ENCODE data around the gene NR1D2. TPM values are rescaled to one million over a fixed set of nuclear protein-coding genes. Genes with fewer than 3 reads are reported as not detected.
"Not testable (repeated sequence)": the region's sequence is repeated elsewhere in the genome, so short reads cannot be mapped to it uniquely, and the experiment has no call there.

Gene NR1D2
- total RNA-seq, 1 experiment from 2014 or later, result 23.9 TPM

DNA sequence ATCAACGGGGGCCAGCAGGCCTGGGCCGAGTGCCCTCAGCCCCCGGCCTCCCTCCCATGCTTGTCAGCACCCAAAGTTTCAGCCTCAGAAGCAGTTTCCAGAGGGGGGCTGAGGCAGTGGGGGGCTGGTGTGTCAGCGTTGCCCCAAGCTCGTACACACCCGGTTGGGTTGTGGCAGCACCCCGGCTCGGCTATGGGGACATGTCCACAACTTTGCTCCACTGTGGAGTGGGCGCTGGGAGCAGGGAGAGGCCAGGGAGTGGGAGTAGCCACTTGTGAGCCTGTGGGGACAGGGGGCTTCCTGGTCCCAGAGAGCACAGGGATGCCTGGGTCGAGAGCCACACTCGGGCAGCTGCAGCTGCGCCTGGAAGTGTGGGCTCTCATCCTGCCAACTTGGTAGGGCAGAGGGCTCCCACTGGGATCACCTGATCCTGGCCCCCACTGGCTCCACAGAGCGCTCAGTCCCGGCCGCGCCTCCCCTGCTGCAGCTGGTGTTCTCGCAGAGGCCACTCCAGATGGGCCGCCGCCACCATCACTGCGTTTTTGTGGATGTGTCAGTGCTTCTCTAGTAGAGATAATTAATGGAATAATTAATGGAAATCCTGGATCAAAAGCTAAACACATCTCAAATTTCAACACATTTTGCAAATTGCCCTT, 75.1 kb downstream of the NR1D2 start:
- no peaks in the 10 kb centered on the region for H3K9me3 Mint-ChIP-seq (ENCODE audit: unreplicated experiment)
- H3K27ac Mint-ChIP-seq (ENCODE audit: unreplicated experiment), result no peak overlapping the region
- BruUV-seq (replicated peaks), result no TSS peak
- H3K4me1 Mint-ChIP-seq (ENCODE audit: low read depth, unreplicated experiment), result no peaks in the 10 kb centered on the region
- no peaks in the 10 kb centered on the region for H3K9me3 ChIP-seq
- no peaks in the 10 kb centered on the region for H3K36me3 Mint-ChIP-seq (ENCODE audit: insufficient read depth, unreplicated experiment)
- TF ChIP-seq, protein P1, sequence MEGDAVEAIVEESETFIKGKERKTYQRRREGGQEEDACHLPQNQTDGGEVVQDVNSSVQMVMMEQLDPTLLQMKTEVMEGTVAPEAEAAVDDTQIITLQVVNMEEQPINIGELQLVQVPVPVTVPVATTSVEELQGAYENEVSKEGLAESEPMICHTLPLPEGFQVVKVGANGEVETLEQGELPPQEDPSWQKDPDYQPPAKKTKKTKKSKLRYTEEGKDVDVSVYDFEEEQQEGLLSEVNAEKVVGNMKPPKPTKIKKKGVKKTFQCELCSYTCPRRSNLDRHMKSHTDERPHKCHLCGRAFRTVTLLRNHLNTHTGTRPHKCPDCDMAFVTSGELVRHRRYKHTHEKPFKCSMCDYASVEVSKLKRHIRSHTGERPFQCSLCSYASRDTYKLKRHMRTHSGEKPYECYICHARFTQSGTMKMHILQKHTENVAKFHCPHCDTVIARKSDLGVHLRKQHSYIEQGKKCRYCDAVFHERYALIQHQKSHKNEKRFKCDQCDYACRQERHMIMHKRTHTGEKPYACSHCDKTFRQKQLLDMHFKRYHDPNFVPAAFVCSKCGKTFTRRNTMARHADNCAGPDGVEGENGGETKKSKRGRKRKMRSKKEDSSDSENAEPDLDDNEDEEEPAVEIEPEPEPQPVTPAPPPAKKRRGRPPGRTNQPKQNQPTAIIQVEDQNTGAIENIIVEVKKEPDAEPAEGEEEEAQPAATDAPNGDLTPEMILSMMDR (IDR thresholded peaks at IDR 0.05; ENCODE audit: insufficient read depth in 1 of 2, low read depth in 1 of 2, low read length in 1 of 2, severe bottlenecking in 1 of 2, unreplicated experiment in 1 of 2), result no peak
- H3K4me3 ChIP-seq (ENCODE audit: low read depth, low read length), result no peak overlapping the region
- no peaks in the 10 kb centered on the region for H3K27me3 ChIP-seq (replicated peaks; ENCODE audit: control insufficient read depth, insufficient read depth, low read length)
- intact Hi-C loops (cut with micrococcal nuclease; ENCODE audit: unreplicated experiment), result no loop called here
- no peaks in the 10 kb centered on the region for H3K4me1 ChIP-seq
- no peak for DNase-seq
- CTCF ChIA-PET, result no interaction called here
- no peak overlapping the region for H3K4me3 Mint-ChIP-seq (ENCODE audit: unreplicated experiment)
- no peaks in the 10 kb centered on the region for H3K36me3 ChIP-seq (ENCODE audit: control insufficient read depth, insufficient read depth, low read length)
- POLR2A ChIA-PET, result no interaction called here
- H3K27me3 Mint-ChIP-seq (ENCODE audit: insufficient read depth, unreplicated experiment), result peaks cover 9% of the 10 kb centered on the region

DNA sequence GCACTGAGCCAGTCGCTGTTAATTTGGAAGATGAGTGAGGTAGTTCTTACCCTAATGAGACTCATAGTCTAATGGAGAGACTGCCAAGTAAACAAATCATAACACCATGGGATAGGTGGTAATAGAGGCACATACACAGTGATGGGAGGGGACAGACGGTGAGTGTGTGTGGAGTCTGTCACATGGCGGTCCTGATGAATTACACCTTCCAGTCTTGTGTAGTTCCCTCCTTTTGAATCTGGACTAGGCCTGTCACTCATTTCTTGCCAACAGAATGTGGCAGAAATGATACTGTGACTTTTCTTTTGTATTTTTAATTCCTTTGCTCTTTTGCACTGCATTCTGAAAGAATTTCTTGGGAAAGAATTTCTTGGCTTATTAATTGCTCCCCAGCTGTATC, 78.1 kb downstream of the NR1D2 start:
- ChIA-PET CTCF (no interaction called here), POLR2A (no interaction called here)
- no peaks in the 10 kb centered on the region for H3K9me3 Mint-ChIP-seq (ENCODE audit: unreplicated experiment)
- no peaks in the 10 kb centered on the region for H3K4me1 Mint-ChIP-seq (ENCODE audit: low read depth, unreplicated experiment)
- intact Hi-C loops (cut with micrococcal nuclease; ENCODE audit: unreplicated experiment), result no loop called here
- TF ChIP-seq, protein P1 (IDR thresholded peaks at IDR 0.05; ENCODE audit: insufficient read depth in 1 of 2, low read depth in 1 of 2, low read length in 1 of 2, severe bottlenecking in 1 of 2, unreplicated experiment in 1 of 2), result no peak
- DNase-seq, result no peak
- H3K4me3 ChIP-seq (ENCODE audit: low read depth, low read length), result no peak overlapping the region
- no peaks in the 10 kb centered on the region for H3K36me3 Mint-ChIP-seq (ENCODE audit: insufficient read depth, unreplicated experiment)
- H3K4me3 Mint-ChIP-seq (ENCODE audit: unreplicated experiment), result no peak overlapping the region
- H3K27ac Mint-ChIP-seq (ENCODE audit: unreplicated experiment), result no peak overlapping the region
- H3K27me3 Mint-ChIP-seq (ENCODE audit: insufficient read depth, unreplicated experiment), result peaks cover 9% of the 10 kb centered on the region
- no TSS peak for BruUV-seq (replicated peaks)
- no peaks in the 10 kb centered on the region for H3K27me3 ChIP-seq (replicated peaks; ENCODE audit: control insufficient read depth, insufficient read depth, low read length)
- H3K4me1 ChIP-seq, result no peaks in the 10 kb centered on the region
- H3K9me3 ChIP-seq, result no peaks in the 10 kb centered on the region
- no peaks in the 10 kb centered on the region for H3K36me3 ChIP-seq (ENCODE audit: control insufficient read depth, insufficient read depth, low read length)

DNA sequence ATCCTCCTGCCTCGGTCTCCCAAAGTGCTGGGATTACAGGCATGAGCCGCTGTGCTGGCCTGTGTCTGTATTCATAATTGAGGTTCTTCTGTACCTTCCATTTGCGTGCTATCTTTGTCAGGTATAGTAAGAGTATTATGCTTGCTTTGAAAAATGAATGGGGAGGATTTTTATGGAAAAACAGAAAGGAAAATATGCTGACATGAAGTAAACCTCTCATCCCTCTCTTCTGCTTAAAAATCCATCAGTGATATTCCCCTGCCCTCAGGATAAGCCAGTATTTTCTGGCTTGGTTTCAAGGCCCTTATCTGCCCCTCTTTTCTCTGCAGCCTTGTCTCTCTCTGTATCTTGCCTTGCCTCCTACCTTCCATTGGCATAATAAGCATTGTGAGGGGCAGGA, 80.7 kb downstream of the NR1D2 start:
- ChIA-PET POLR2A (no interaction called here), CTCF (no interaction called here)
- intact Hi-C loops (cut with micrococcal nuclease; ENCODE audit: unreplicated experiment), result no loop called here
- peaks cover 9% of the 10 kb centered on the region for H3K27me3 Mint-ChIP-seq (ENCODE audit: insufficient read depth, unreplicated experiment)
- no peaks in the 10 kb centered on the region for H3K36me3 ChIP-seq (ENCODE audit: control insufficient read depth, insufficient read depth, low read length)
- no peaks in the 10 kb centered on the region for H3K36me3 Mint-ChIP-seq (ENCODE audit: insufficient read depth, unreplicated experiment)
- H3K4me3 ChIP-seq (ENCODE audit: low read depth, low read length), result no peak overlapping the region
- no peak for DNase-seq
- no TSS peak for BruUV-seq (replicated peaks)
- H3K27ac Mint-ChIP-seq (ENCODE audit: unreplicated experiment), result no peak overlapping the region
- H3K4me1 ChIP-seq, result no peaks in the 10 kb centered on the region
- H3K4me3 Mint-ChIP-seq (ENCODE audit: unreplicated experiment), result no peak overlapping the region
- TF ChIP-seq, protein P1 (IDR thresholded peaks at IDR 0.05; ENCODE audit: insufficient read depth in 1 of 2, low read depth in 1 of 2, low read length in 1 of 2, severe bottlenecking in 1 of 2, unreplicated experiment in 1 of 2), result no peak
- no peaks in the 10 kb centered on the region for H3K27me3 ChIP-seq (replicated peaks; ENCODE audit: control insufficient read depth, insufficient read depth, low read length)
- no peaks in the 10 kb centered on the region for H3K4me1 Mint-ChIP-seq (ENCODE audit: low read depth, unreplicated experiment)
- no peaks in the 10 kb centered on the region for H3K9me3 Mint-ChIP-seq (ENCODE audit: unreplicated experiment)
- H3K9me3 ChIP-seq, result no peaks in the 10 kb centered on the region

DNA sequence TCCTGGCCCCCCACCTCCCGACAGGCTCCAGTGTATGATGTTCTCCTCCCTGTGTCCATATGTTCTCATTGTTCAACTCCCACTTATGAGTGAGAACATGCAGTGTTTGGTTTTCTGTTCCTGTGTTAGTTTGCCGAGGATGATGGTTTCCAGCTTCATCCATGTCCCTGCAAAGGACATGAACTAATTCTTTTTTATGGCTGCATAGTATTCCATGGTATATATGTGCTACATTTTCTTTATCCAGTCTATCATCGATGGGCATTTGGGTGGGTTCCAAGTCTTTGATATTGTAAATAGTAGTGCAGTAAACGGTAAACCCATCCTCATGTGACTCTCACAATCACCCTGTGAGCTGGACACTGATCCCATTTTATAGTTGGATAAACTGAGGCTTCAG, 81.6 kb downstream of the NR1D2 start:
- peaks cover 12% of the 10 kb centered on the region for H3K27me3 Mint-ChIP-seq (ENCODE audit: insufficient read depth, unreplicated experiment)
- H3K27ac Mint-ChIP-seq (ENCODE audit: unreplicated experiment); H3K27me3 ChIP-seq (replicated peaks; ENCODE audit: control insufficient read depth, insufficient read depth, low read length); H3K4me1 ChIP-seq; POLR2A ChIA-PET; H3K9me3 ChIP-seq; intact Hi-C loops (cut with micrococcal nuclease; ENCODE audit: unreplicated experiment); CTCF ChIA-PET; H3K36me3 ChIP-seq (ENCODE audit: control insufficient read depth, insufficient read depth, low read length); H3K4me3 ChIP-seq (ENCODE audit: low read depth, low read length); H3K36me3 Mint-ChIP-seq (ENCODE audit: insufficient read depth, unreplicated experiment); H3K9me3 Mint-ChIP-seq (ENCODE audit: unreplicated experiment); DNase-seq; BruUV-seq (replicated peaks); H3K4me1 Mint-ChIP-seq (ENCODE audit: low read depth, unreplicated experiment); H3K4me3 Mint-ChIP-seq (ENCODE audit: unreplicated experiment): not testable (repeated sequence)
